Esophagus mucosa (tissue), 1 donor: ENCODE results near the gene PRKACA. TPM values are rescaled to one million over a fixed set of nuclear protein-coding genes. Genes with fewer than 3 reads are reported as not detected.
A peak's percentile ranks its signal among the peaks of the same experiment; 100 is the strongest.

Experiments used
- ATAC-seq: fragments of 200-7000 bp; cut with Tn5 transposase; one replicate; pipeline ENCODE4 v1.9.1; 2020
- total RNA-seq: library from RNA; stranded (reverse); gene quantifications from one replicate; pipeline ENCODE4 v1.2.4, GENCODE V29; 2023
- donor health status: DM: yes; HTN: yes; CAD: no.

Gene PRKACA
- total RNA-seq, 1 donor from 2014 or later: 45.2 TPM

- ATAC-seq: no peak
Measured at GRCh38 chr19:14116525-14116917, 1.0 kb downstream of the PRKACA start.

- no peak for ATAC-seq
Measured at GRCh38 chr19:14115756-14116155, 1.8 kb downstream of the PRKACA start.

GRCh38 chr19:14114854-14115253 is 2.7 kb downstream of the PRKACA start:
- ATAC-seq: no peak

- no peak for ATAC-seq
Measured at GRCh38 chr19:14114439-14114838, 3.1 kb downstream of the PRKACA start.

- ATAC-seq: no peak
Measured at GRCh38 chr19:14113762-14114414, 3.7 kb downstream of the PRKACA start.

GRCh38 chr19:14112809-14113385 is 4.7 kb downstream of the PRKACA start:
- ATAC-seq: no peak

GRCh38 chr19:14112051-14112808 is 5.3 kb downstream of the PRKACA start:
- no peak for ATAC-seq

- no peak for ATAC-seq
Measured at GRCh38 chr19:14111486-14111885, 6.1 kb downstream of the PRKACA start.

- ATAC-seq: no peak
Measured at GRCh38 chr19:14110650-14111049, 6.9 kb downstream of the PRKACA start.

- ATAC-seq: peak; percentile 49
Measured at GRCh38 chr19:14107581-14108461, 9.7 kb downstream of the PRKACA start.

GRCh38 chr19:14106840-14107239 is 10.7 kb downstream of the PRKACA start:
- ATAC-seq: no peak

GRCh38 chr19:14105680-14106079 is 11.9 kb downstream of the PRKACA start:
- no peak for ATAC-seq

- ATAC-seq: peak; percentile 21
Measured at GRCh38 chr19:14103310-14103709, 14.3 kb downstream of the PRKACA start.

GRCh38 chr19:14102756-14103155 is 14.8 kb downstream of the PRKACA start:
- ATAC-seq: no peak

GRCh38 chr19:14102102-14102696 is 15.4 kb downstream of the PRKACA start:
- ATAC-seq: peak; percentile 76

- ATAC-seq: no peak
Measured at GRCh38 chr19:14101003-14101545, 16.5 kb downstream of the PRKACA start.

- no peak for ATAC-seq
Measured at GRCh38 chr19:14097532-14098151, 19.9 kb downstream of the PRKACA start.

GRCh38 chr19:14096272-14096992 is 21.1 kb downstream of the PRKACA start:
- ATAC-seq: no peak

GRCh38 chr19:14094854-14095253 is 22.7 kb downstream of the PRKACA start:
- ATAC-seq: no peak

GRCh38 chr19:14093117-14093823 is 24.3 kb downstream of the PRKACA start:
- no peak for ATAC-seq
